ENCODE measurements around the gene DIS3L2. TPM values are rescaled to one million over a fixed set of nuclear protein-coding genes. Genes with fewer than 3 reads are reported as not detected.
A peak's percentile ranks its signal among the peaks of the same experiment; 100 is the strongest.

DIS3L2 gene, protein sequence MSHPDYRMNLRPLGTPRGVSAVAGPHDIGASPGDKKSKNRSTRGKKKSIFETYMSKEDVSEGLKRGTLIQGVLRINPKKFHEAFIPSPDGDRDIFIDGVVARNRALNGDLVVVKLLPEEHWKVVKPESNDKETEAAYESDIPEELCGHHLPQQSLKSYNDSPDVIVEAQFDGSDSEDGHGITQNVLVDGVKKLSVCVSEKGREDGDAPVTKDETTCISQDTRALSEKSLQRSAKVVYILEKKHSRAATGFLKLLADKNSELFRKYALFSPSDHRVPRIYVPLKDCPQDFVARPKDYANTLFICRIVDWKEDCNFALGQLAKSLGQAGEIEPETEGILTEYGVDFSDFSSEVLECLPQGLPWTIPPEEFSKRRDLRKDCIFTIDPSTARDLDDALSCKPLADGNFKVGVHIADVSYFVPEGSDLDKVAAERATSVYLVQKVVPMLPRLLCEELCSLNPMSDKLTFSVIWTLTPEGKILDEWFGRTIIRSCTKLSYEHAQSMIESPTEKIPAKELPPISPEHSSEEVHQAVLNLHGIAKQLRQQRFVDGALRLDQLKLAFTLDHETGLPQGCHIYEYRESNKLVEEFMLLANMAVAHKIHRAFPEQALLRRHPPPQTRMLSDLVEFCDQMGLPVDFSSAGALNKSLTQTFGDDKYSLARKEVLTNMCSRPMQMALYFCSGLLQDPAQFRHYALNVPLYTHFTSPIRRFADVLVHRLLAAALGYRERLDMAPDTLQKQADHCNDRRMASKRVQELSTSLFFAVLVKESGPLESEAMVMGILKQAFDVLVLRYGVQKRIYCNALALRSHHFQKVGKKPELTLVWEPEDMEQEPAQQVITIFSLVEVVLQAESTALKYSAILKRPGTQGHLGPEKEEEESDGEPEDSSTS
- total RNA-seq (10 to 100 TPM; 25.2 to 32.3 TPM), polyA plus RNA-seq (ENCODE audit: insufficient read length in 6 of 6) (10 to 100 TPM; 35.9 to 43.4 (median 38.8) TPM)
- long read RNA-seq, donor 1, partial matches to known transcripts = 0 of 4 reads
- long read RNA-seq, donor 1, other reads (novel, unspliced or antisense) = 0 of 4 reads
- long read RNA-seq, donor 2, partial matches to known transcripts = 0 of 3 reads
- long read RNA-seq, donor 2, other reads (novel, unspliced or antisense) = 0 of 3 reads
- long read RNA-seq, donor 3 = 0 reads
- long read RNA-seq, donor 4, partial matches to known transcripts = 2 of 8 reads
- long read RNA-seq, donor 4, other reads (novel, unspliced or antisense) = 1 of 8 reads
- long read RNA-seq, donor 5, partial matches to known transcripts = 0 of 1 reads
- long read RNA-seq, donor 5, other reads (novel, unspliced or antisense) = 0 of 1 reads
- long read RNA-seq, donor 6, partial matches to known transcripts = 0 of 1 reads
- long read RNA-seq, donor 6, other reads (novel, unspliced or antisense) = 0 of 1 reads
- long read RNA-seq, donor 7, partial matches to known transcripts = 0 of 2 reads
- long read RNA-seq, donor 7, other reads (novel, unspliced or antisense) = 0 of 2 reads
- long read RNA-seq, donor 8, partial matches to known transcripts = 0 of 1 reads
- long read RNA-seq, donor 8, other reads (novel, unspliced or antisense) = 0 of 1 reads
- long read RNA-seq, donor 9 = 0 reads
- long read RNA-seq, donor 10, partial matches to known transcripts = 2 of 4 reads
- long read RNA-seq, donor 10, other reads (novel, unspliced or antisense) = 0 of 4 reads
- long read RNA-seq, donor 11, partial matches to known transcripts = 0 of 3 reads
- long read RNA-seq, donor 11, other reads (novel, unspliced or antisense) = 0 of 3 reads
- long read RNA-seq, donor 12 = 0 reads

DNA sequence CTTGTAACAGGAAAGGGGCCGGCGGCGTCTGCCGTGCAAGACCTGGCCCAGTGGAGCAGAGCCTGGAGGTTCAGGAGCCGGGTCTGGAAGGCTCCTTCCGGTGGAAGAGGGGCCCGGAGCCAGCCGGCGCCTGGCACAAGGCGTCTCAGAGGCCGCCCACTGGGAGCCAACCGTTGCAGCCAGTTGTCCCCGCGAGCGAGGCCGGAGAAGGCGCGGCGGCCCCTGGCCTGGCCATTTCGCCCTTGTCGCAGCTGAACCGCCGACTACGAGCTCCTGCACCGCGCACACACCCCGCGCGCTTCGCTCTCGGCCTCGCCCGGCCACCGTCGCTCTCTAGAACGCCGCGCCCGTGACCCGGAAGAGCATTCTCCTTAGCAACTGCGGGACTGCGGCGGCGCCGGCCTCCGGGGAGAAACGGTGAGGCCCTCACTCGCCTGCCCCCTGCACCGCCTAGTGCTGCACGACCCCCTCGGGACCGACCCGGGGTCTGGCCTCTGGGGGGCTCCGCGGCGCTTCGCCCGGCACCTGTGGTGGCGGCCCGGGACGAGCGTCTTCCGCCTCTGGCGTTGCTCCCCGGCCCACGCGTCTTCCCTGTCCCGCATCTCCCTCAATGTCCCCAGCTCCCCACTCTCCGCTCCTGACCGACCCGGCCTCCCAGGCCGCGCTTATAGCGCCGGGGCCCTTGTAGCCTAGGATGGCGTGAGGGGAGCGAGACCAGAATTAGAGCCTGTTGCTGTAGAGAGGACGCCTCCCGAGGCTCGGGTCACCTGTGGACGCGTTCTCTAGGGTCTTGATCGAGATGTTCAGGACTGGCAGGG is at the start of gene DIS3L2:
DIS3L2 (plus strand) TSS at position 365 of the 818 bp plus-strand sequence. CDS start 53,215 bp downstream, outside the sequence.
- H3K36me3 ChIP-seq = no peaks in the 10 kb centered on the region
- intact Hi-C loops (cut with DNase I) = no loop called here
- no peaks in the 10 kb centered on the region for H3K27me3 ChIP-seq
- TF ChIP-seq, protein P1, sequence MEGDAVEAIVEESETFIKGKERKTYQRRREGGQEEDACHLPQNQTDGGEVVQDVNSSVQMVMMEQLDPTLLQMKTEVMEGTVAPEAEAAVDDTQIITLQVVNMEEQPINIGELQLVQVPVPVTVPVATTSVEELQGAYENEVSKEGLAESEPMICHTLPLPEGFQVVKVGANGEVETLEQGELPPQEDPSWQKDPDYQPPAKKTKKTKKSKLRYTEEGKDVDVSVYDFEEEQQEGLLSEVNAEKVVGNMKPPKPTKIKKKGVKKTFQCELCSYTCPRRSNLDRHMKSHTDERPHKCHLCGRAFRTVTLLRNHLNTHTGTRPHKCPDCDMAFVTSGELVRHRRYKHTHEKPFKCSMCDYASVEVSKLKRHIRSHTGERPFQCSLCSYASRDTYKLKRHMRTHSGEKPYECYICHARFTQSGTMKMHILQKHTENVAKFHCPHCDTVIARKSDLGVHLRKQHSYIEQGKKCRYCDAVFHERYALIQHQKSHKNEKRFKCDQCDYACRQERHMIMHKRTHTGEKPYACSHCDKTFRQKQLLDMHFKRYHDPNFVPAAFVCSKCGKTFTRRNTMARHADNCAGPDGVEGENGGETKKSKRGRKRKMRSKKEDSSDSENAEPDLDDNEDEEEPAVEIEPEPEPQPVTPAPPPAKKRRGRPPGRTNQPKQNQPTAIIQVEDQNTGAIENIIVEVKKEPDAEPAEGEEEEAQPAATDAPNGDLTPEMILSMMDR (IDR thresholded peaks at IDR 0.05) = no peak
- H3K27ac ChIP-seq = peak within 1 kb of the TSS; percentile 74 to 88
- peak within 1 kb of the TSS; percentile 80 to 94 for H3K4me3 ChIP-seq
- no peaks in the 10 kb centered on the region for H3K9me3 ChIP-seq
- DNase-seq = peak; percentile 78 to 94 (median 81)
- ATAC-seq = peak; percentile 98
- peaks cover 3 to 37% of the 10 kb centered on the region in 2 donors for H3K4me1 ChIP-seq

DNA sequence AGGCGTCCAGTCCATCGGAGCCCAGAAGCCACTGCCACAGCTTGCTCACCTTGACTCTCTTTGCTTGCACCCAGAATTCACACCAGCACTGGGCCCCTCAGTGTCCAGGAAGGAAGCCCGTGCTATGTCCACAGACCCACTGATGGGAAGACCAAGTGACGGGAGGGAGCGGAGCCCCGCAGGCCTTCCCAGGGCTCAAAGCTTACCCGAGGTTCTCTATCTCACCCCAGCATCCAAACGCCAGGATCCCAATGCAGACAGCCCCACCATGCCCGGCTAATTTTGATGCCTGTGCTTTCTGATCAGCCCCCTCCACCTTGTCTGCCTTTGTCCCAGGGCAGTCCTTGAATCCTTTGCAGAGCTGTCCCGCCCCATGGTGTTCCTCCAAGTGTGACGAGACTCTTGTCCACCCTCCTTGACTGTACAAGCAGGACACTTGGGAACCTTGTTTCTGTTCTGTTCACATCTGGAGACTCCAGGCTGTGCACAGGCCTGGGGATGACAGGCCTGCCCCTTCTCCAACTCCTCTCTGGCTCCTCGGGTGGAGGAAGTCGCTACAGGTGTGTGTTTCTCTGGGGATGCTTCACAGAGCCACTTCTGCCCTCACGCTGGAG is 47.3 kb upstream of the DIS3L2 start:
- Histone ChIP-seq H3K36me3 (no peaks in the 10 kb centered on the region), H3K27me3 (no peaks in the 10 kb centered on the region), H3K4me3 (no peak overlapping the region), H3K4me1 (no peaks in the 10 kb centered on the region), H3K9me3 (no peaks in the 10 kb centered on the region), H3K27ac (no peak overlapping the region)
- DNase-seq = peak in 1 of 4 donors; percentile 18
- TF ChIP-seq, protein P1 (IDR thresholded peaks at IDR 0.05) = no peak
- no peak for ATAC-seq
- intact Hi-C loops (cut with DNase I) = loop anchor here in 1 of 2 donors (10.0 kb wide), 1 partner anchor 521 kb away; no protein-coding TSS in a partner anchor

DNA sequence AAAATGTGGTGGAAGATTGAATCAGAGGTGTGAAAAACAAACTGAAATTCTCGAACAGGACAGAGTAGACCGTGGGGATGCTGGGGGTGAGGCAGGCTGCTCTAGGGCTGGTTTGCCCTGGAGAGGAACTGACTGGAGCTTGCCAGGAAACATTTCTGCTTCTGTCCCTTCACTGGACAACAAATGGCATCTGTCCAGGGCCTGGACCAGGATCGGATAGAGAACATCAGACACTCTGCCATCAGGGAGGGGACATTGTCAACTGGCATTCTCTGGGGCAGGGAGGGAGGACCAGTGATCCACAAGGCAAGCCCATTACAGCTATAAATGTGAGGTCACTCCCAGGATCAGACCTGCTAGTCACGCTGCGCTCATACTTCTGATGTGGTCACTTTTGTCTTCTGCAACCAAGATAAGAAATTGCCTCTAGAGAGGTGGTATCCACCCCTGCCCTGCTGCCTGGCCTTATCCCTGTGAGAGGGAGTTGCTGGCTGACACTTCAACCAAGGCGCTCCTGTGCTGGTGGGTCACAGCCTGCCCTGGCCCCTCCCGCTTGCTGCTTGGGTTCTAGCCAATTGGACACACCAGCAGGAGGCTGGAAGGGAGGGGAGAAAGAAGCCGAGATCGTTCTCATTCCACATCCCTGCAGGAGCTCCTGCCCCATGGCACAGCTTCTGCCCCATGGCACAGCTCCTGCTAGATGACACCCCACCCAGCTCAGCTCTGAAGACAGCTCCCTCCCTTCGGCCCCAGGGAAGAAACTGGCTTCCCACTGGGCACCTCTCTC is 44.0 kb upstream of the DIS3L2 start:
- peaks cover 0 to 18% of the 10 kb centered on the region in 2 donors for H3K27me3 ChIP-seq
- TF ChIP-seq, protein P1 (IDR thresholded peaks at IDR 0.05) = no peak
- H3K36me3 ChIP-seq = no peaks in the 10 kb centered on the region
- peak in 1 of 4 donors; percentile 29 for DNase-seq
- no peaks in the 10 kb centered on the region for H3K9me3 ChIP-seq
- intact Hi-C loops (cut with DNase I) = loop anchor here in 1 of 2 donors (10.0 kb wide), 1 partner anchor 517 kb away; no protein-coding TSS in a partner anchor
- no peak for ATAC-seq
- no peaks in the 10 kb centered on the region for H3K4me1 ChIP-seq
- H3K27ac ChIP-seq = no peak overlapping the region
- no peak overlapping the region for H3K4me3 ChIP-seq
